ENCODE measurements around the gene AARSD1. TPM values are rescaled to one million over a fixed set of nuclear protein-coding genes. Genes with fewer than 3 reads are reported as not detected.

The AARSD1 gene
- total RNA-seq, 1 donor from 2014 or later: 73.9 TPM

DNA sequence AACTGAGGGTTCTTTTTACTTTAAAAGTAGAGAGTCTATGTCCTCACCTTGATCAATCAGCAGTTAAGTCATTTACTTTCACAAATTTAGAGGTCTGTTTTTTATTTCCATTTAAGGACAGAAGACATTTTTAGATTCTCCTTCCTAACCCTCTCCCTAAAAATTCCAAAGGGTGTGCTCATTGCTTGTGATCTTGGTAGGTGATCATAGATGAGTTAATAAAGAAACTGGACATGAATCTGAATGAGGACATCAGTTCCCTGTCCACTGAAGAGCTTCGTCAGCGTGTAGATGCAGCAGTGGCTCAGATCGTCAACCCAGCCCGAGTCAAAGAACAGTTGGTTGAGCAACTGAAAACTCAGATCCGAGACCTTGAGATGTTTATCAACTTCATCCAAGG lies 24.9 kb upstream of the AARSD1 start:
- no peaks in the 10 kb centered on the region for H3K27me3 Mint-ChIP-seq (ENCODE audit: unreplicated experiment)
- peaks cover 2% of the 10 kb centered on the region for H3K4me1 Mint-ChIP-seq (ENCODE audit: low read depth, unreplicated experiment)
- H3K36me3 Mint-ChIP-seq (ENCODE audit: unreplicated experiment): no peaks in the 10 kb centered on the region
- H3K9me3 Mint-ChIP-seq (ENCODE audit: unreplicated experiment): no peaks in the 10 kb centered on the region
- no peak overlapping the region for H3K4me3 Mint-ChIP-seq (ENCODE audit: unreplicated experiment)
- no peak overlapping the region for H3K27ac Mint-ChIP-seq (ENCODE audit: unreplicated experiment)
- no peak for DNase-seq
- TF ChIP-seq, protein P1, sequence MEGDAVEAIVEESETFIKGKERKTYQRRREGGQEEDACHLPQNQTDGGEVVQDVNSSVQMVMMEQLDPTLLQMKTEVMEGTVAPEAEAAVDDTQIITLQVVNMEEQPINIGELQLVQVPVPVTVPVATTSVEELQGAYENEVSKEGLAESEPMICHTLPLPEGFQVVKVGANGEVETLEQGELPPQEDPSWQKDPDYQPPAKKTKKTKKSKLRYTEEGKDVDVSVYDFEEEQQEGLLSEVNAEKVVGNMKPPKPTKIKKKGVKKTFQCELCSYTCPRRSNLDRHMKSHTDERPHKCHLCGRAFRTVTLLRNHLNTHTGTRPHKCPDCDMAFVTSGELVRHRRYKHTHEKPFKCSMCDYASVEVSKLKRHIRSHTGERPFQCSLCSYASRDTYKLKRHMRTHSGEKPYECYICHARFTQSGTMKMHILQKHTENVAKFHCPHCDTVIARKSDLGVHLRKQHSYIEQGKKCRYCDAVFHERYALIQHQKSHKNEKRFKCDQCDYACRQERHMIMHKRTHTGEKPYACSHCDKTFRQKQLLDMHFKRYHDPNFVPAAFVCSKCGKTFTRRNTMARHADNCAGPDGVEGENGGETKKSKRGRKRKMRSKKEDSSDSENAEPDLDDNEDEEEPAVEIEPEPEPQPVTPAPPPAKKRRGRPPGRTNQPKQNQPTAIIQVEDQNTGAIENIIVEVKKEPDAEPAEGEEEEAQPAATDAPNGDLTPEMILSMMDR (IDR thresholded peaks at IDR 0.05; ENCODE audit: partially characterized antibody, unreplicated experiment): no peak

DNA sequence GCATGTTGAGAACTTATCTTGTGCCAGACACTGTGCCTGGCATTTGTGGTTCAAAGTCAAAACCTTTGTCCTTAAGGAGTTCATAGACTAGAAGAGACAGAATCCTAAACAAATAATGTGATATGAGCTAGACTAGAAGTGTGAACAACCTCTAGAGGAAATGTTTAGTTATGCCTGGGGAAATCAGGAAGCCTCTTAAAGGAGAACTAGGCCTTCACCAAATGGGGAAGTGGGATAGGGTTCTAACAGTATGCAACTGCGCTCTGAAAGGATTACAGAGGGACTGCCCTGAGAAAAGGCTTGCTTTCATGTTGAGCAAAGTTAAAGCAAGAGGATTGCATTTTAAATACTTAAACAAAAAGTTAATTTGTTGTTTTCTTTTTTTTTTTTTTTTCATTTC lies 21.0 kb upstream of the AARSD1 start:
- H3K4me3 Mint-ChIP-seq (ENCODE audit: unreplicated experiment): no peak overlapping the region
- peaks cover 2% of the 10 kb centered on the region for H3K27me3 Mint-ChIP-seq (ENCODE audit: unreplicated experiment)
- H3K9me3 Mint-ChIP-seq (ENCODE audit: unreplicated experiment): no peaks in the 10 kb centered on the region
- H3K36me3 Mint-ChIP-seq (ENCODE audit: unreplicated experiment): no peaks in the 10 kb centered on the region
- H3K4me1 Mint-ChIP-seq (ENCODE audit: low read depth, unreplicated experiment): peaks cover 6% of the 10 kb centered on the region
- no peak overlapping the region for H3K27ac Mint-ChIP-seq (ENCODE audit: unreplicated experiment)
- DNase-seq: no peak
- TF ChIP-seq, protein P1 (IDR thresholded peaks at IDR 0.05; ENCODE audit: partially characterized antibody, unreplicated experiment): no peak

DNA sequence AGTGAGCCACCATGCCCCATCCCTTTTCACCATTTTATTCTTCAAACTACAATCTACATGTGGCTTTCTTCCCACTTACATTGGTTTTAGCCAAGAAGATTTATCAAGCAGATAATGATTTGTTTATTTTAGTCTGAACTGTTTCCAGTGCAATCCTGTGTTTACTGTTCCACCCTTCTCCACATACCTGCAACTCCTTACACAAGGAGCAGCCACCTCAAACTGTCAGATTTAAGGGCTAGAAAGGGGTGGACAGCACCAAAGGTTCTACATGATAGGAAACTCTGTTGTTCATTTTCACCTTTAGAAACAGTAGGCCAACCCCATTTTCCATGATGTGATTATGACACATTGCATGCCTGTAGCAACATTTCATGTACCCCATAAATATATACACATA lies 18.0 kb upstream of the AARSD1 start:
- peaks cover 5% of the 10 kb centered on the region for H3K27me3 Mint-ChIP-seq (ENCODE audit: unreplicated experiment)
- peaks cover 1% of the 10 kb centered on the region for H3K9me3 Mint-ChIP-seq (ENCODE audit: unreplicated experiment)
- H3K4me3 Mint-ChIP-seq (ENCODE audit: unreplicated experiment): no peak overlapping the region
- no peak overlapping the region for H3K27ac Mint-ChIP-seq (ENCODE audit: unreplicated experiment)
- DNase-seq: no peak
- H3K4me1 Mint-ChIP-seq (ENCODE audit: low read depth, unreplicated experiment): peaks cover 9% of the 10 kb centered on the region
- no peaks in the 10 kb centered on the region for H3K36me3 Mint-ChIP-seq (ENCODE audit: unreplicated experiment)
- TF ChIP-seq, protein P1 (IDR thresholded peaks at IDR 0.05; ENCODE audit: partially characterized antibody, unreplicated experiment): no peak

DNA sequence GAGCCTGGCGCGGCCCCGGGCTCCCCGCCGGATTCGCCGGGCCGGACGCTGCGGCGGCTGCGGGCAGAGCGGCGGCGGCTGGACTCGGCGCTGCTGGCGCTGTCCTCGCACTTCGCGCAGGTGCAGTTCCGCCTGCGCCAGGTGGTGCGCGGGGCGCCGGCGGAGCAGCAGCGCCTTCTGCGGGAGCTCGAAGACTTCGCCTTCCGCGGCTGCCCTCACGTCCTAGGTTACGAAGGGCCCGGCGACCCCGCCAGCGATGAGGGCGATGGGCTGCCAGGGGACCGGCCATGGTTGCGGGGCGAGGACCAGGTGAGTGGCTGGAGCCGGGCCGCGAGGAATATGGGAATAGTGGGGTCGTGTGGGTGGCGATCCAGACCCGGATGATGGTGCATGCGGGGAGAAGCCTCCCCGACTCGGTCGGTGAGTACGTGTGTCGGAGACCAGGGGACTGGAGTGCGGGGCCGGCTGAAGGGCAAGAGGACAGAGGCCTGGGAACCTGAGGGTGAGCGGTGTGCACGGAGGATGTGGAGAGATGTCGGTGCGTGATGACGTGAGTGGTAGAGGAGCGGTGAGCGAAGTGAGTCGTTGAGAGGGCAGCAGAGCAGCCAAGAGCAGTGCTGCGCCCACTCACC lies 16.6 kb upstream of the AARSD1 start:
- peaks cover 5% of the 10 kb centered on the region for H3K27me3 Mint-ChIP-seq (ENCODE audit: unreplicated experiment)
- TF ChIP-seq, protein P1 (IDR thresholded peaks at IDR 0.05; ENCODE audit: partially characterized antibody, unreplicated experiment): no peak
- peak overlapping the region; percentile 100 for H3K4me3 Mint-ChIP-seq (ENCODE audit: unreplicated experiment)
- H3K27ac Mint-ChIP-seq (ENCODE audit: unreplicated experiment): peak overlapping the region; percentile 72
- no peaks in the 10 kb centered on the region for H3K36me3 Mint-ChIP-seq (ENCODE audit: unreplicated experiment)
- peak; percentile 48 for DNase-seq
- peaks cover 9% of the 10 kb centered on the region for H3K4me1 Mint-ChIP-seq (ENCODE audit: low read depth, unreplicated experiment)
- peaks cover 1% of the 10 kb centered on the region for H3K9me3 Mint-ChIP-seq (ENCODE audit: unreplicated experiment)

DNA sequence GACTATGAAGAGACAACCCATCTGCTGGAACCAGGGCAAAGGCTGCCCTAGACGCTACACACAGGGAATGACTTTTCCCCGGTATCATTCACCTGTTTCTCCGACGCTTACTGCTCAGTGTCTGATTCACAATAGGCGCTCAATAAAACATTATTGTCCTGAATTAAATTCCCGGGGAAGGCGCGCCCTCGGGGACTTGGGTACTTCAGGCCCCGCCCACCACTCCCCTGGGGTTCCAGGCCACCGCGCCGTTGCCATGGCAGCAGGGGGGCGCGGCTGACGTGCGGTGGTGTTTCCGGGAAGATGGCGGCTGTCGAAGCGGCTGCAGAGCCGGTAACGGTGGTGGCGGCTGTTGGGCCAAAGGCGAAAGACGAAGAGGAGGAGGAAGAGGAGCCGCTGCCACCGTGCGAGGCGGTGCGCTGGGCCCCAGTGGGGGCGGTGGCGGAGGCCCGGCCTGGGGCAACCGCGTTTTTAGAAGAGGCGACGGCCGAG lies 16.1 kb upstream of the AARSD1 start, which contains the start of gene RUNDC1:
TSS of gene RUNDC1 (plus strand) at position 292 of the 492 bp plus-strand sequence. CDS start at position 304, 12 bp downstream.
- peaks cover 5% of the 10 kb centered on the region for H3K27me3 Mint-ChIP-seq (ENCODE audit: unreplicated experiment)
- H3K9me3 Mint-ChIP-seq (ENCODE audit: unreplicated experiment): peaks cover 1% of the 10 kb centered on the region
- no peaks in the 10 kb centered on the region for H3K36me3 Mint-ChIP-seq (ENCODE audit: unreplicated experiment)
- H3K4me1 Mint-ChIP-seq (ENCODE audit: low read depth, unreplicated experiment): peaks cover 9% of the 10 kb centered on the region
- H3K4me3 Mint-ChIP-seq (ENCODE audit: unreplicated experiment): peak within 1 kb of the TSS; percentile 100
- peak within 1 kb of the TSS; percentile 72 for H3K27ac Mint-ChIP-seq (ENCODE audit: unreplicated experiment)
- DNase-seq: peak; percentile 96
- TF ChIP-seq, protein P1 (IDR thresholded peaks at IDR 0.05; ENCODE audit: partially characterized antibody, unreplicated experiment): no peak

Data from glutamatergic neuron (in vitro differentiated cells).